GM19455 (cell line): Measurements from ENCODE around the gene HOXD1.

Experiments
- ATAC-seq: cut with Tn5 transposase; IDR thresholded peaks from one replicate; pipeline ENCODE4 v1.9.1; 2021; ENCODE audit not compliant: unreplicated experiment

The HOXD1 gene

GRCh38 chr2:176234940-176235339, 46.5 kb downstream of the HOXD1 start:
- no peak for ATAC-seq

GRCh38 chr2:176237456-176237855, 49.0 kb downstream of the HOXD1 start:
- no peak for ATAC-seq

- ATAC-seq = no peak
Measured at GRCh38 chr2:176239031-176239430, 50.6 kb downstream of the HOXD1 start.

- ATAC-seq = no peak
Measured at GRCh38 chr2:176240301-176240700, 51.8 kb downstream of the HOXD1 start.
